Dendritic cell treated with granulocyte-macrophage colony-stimulating factor and Interleukin-4, amounts not matched to agents 40 ng/mL and 50 ng/mL, for 4 days (primary cell): ENCODE data around the gene CCR5AS.
"Not testable (repeated sequence)": the region's sequence is repeated elsewhere in the genome, so short reads cannot be mapped to it uniquely, and the experiment has no call there.

Experiments used
- H3K27ac Mint-ChIP-seq: one replicate; pipeline ENCODE4 v1.8.0; 2022; ENCODE audit warnings: mild to moderate bottlenecking, mixed read lengths
- H3K27me3 Mint-ChIP-seq: one replicate; pipeline ENCODE4 v1.8.0; 2022; ENCODE audit warnings: mild to moderate bottlenecking, mixed read lengths
- H3K36me3 Mint-ChIP-seq: one replicate; pipeline ENCODE4 v1.8.0; 2022; ENCODE audit warnings: low read depth, mixed read lengths
- H3K4me1 Mint-ChIP-seq: one replicate; pipeline ENCODE4 v1.8.0; 2022; ENCODE audit warnings: low read depth, mixed read lengths
- H3K4me3 Mint-ChIP-seq: one replicate; pipeline ENCODE4 v1.8.0; 2022; ENCODE audit warnings: mild to moderate bottlenecking, moderate library complexity, mixed read lengths
- H3K9me3 Mint-ChIP-seq: one replicate; pipeline ENCODE4 v1.8.0; 2022; ENCODE audit warnings: mixed read lengths
- intact Hi-C: fragments of 100-400 bp; cut with micrococcal nuclease; formaldehyde crosslinking; loops from one replicate; pipeline ENCODE4 v1.15.0; 2022

Gene CCR5AS

GRCh38 chr3:46389306-46389705 lies 17.6 kb downstream of the CCR5AS start:
- peaks cover 1% of the 10 kb centered on the region for H3K27me3 Mint-ChIP-seq
- H3K36me3 Mint-ChIP-seq: no peaks in the 10 kb centered on the region
- no peak overlapping the region for H3K27ac Mint-ChIP-seq
- H3K9me3 Mint-ChIP-seq: no peaks in the 10 kb centered on the region
- intact Hi-C loops: loop anchor here (10.0 kb wide), 1 partner anchor 55 kb away; no protein-coding TSS in a partner anchor
- no peak overlapping the region for H3K4me3 Mint-ChIP-seq
- peaks cover 37% of the 10 kb centered on the region for H3K4me1 Mint-ChIP-seq

- not testable (repeated sequence) for H3K36me3 Mint-ChIP-seq, H3K4me3 Mint-ChIP-seq, H3K27ac Mint-ChIP-seq, H3K9me3 Mint-ChIP-seq, H3K27me3 Mint-ChIP-seq
- peaks cover 35% of the 10 kb centered on the region for H3K4me1 Mint-ChIP-seq
- intact Hi-C loops: loop anchor here (10.0 kb wide), 1 partner anchor 56 kb away; no protein-coding TSS in a partner anchor
These were observed 18.0 kb downstream of the CCR5AS start for GRCh38 chr3:46388847-46389246.

- Mint-ChIP-seq H3K9me3 (no peaks in the 10 kb centered on the region), H3K27ac (peak overlapping the region; percentile 42), H3K4me1 (peaks cover 35% of the 10 kb centered on the region), H3K36me3 (no peaks in the 10 kb centered on the region), H3K4me3 (no peak overlapping the region), H3K27me3 (no peaks in the 10 kb centered on the region)
- intact Hi-C loops: loop anchor here (10.0 kb wide), 1 partner anchor 59 kb away; no protein-coding TSS in a partner anchor
These were observed 20.7 kb downstream of the CCR5AS start for GRCh38 chr3:46386205-46386604.

DNA sequence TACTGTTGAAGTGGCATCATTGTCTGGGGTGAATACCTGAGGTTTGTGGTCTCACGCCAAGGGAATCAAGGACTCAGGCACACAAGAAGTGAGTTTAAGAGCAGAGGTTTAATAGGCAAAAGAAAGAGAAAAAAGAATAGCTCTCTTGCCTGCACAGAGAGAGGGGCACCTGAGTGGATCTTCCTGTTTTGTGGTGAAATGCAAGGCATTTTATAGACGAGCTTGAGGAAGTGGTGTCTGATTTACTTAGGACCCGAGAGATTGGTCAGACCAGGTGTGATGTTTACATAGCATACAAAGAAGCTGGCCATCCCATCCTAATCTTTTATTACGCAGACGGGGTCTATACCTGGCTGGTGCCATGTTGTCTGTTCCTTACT lies 22.9 kb downstream of the CCR5AS start:
- Mint-ChIP-seq H3K4me1 (peaks cover 50% of the 10 kb centered on the region), H3K9me3 (no peaks in the 10 kb centered on the region), H3K27me3 (no peaks in the 10 kb centered on the region), H3K27ac (no peak overlapping the region), H3K36me3 (no peaks in the 10 kb centered on the region), H3K4me3 (no peak overlapping the region)
- intact Hi-C loops: loop anchor here (10.0 kb wide), 1 partner anchor 61 kb away; no protein-coding TSS in a partner anchor

DNA sequence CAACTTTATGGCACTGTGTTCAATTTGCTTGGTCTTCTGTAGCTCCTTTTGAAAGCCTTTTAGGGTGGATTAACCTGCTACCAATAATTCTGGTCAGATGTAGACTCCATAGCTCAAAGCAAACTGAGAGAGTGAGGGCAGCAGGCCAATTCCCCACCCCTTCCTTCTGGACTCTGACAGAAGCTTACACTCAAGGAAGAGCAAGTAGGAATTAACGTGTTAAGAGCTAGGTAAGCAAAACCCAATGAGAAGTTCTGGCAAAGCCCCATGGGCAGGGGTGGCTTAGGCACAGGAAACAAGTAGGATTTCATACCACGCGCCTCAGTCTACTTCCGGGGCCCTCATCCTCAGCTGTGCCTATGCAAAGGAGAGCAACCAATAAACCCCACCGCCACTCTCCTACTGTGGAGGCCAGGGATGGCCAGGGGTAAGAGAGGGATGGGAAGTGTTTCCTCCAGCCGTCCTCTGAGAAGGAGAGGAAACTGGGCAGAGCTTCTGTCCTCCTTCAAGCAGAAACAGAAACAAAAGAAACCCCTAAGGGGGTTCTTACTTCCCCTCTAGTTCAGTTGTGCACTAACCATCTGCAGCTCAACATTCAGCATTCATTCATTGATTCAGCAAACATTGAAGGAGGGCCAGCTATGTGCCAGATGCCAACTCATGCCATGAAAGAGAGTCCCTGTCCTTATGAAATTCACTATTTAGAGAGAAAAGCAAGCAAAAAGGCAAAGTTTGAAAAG lies 23.5 kb downstream of the CCR5AS start:
- H3K4me1 Mint-ChIP-seq: peaks cover 53% of the 10 kb centered on the region
- H3K4me3 Mint-ChIP-seq: no peak overlapping the region
- H3K27ac Mint-ChIP-seq: peak overlapping the region; percentile 36
- no peaks in the 10 kb centered on the region for H3K27me3 Mint-ChIP-seq
- intact Hi-C loops: loop anchor here (10.0 kb wide), 1 partner anchor 61 kb away; no protein-coding TSS in a partner anchor
- H3K36me3 Mint-ChIP-seq: peaks cover 2% of the 10 kb centered on the region
- H3K9me3 Mint-ChIP-seq: no peaks in the 10 kb centered on the region

- Mint-ChIP-seq H3K27me3 (no peaks in the 10 kb centered on the region), H3K4me3 (no peak overlapping the region), H3K27ac (no peak overlapping the region), H3K9me3 (no peaks in the 10 kb centered on the region), H3K36me3 (peaks cover 20% of the 10 kb centered on the region), H3K4me1 (peaks cover 65% of the 10 kb centered on the region)
- intact Hi-C loops: loop anchor here (10.0 kb wide), 1 partner anchor 63 kb away; no protein-coding TSS in a partner anchor
These were observed 25.2 kb downstream of the CCR5AS start for GRCh38 chr3:46381625-46382024.

GRCh38 chr3:46380471-46381221 lies 26.2 kb downstream of the CCR5AS start:
- no peaks in the 10 kb centered on the region for H3K27me3 Mint-ChIP-seq
- peaks cover 27% of the 10 kb centered on the region for H3K36me3 Mint-ChIP-seq
- H3K4me1 Mint-ChIP-seq: peaks cover 63% of the 10 kb centered on the region
- intact Hi-C loops: loop anchor here (10.0 kb wide), 1 partner anchor 64 kb away; no protein-coding TSS in a partner anchor
- H3K9me3 Mint-ChIP-seq: no peaks in the 10 kb centered on the region
- peak overlapping the region; percentile 9 for H3K4me3 Mint-ChIP-seq
- peak overlapping the region; percentile 64 for H3K27ac Mint-ChIP-seq

DNA sequence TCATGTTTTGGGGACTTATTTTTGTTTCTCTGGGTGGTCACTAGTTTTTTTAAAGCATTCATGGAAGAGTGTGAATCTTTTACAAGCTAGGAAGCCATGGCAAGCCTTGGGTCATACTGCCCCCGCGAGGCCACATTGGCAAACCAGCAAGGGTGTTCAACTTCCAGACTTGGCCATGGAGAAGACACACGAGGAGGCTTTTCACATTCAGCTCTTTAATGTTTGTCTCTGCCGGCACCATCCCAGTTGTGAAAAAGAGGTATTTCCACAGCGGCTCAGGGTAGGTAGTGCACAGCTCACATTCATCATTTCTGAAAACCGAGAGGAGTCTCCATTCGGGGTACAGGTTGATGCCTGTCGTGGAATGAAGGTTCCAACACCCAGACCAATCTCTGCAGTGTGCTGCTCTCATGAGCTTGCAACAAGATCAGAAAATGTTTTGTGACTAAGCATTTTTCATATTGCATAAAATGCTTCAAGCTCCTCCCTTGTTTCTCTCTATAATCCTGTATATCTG lies 28.4 kb downstream of the CCR5AS start:
- H3K27ac Mint-ChIP-seq: no peak overlapping the region
- peaks cover 49% of the 10 kb centered on the region for H3K36me3 Mint-ChIP-seq
- H3K9me3 Mint-ChIP-seq: no peaks in the 10 kb centered on the region
- no peak overlapping the region for H3K4me3 Mint-ChIP-seq
- no peaks in the 10 kb centered on the region for H3K27me3 Mint-ChIP-seq
- peaks cover 73% of the 10 kb centered on the region for H3K4me1 Mint-ChIP-seq
- intact Hi-C loops: loop anchor here (5.0 kb wide), 1 partner anchor 441 kb away; no protein-coding TSS in a partner anchor

DNA sequence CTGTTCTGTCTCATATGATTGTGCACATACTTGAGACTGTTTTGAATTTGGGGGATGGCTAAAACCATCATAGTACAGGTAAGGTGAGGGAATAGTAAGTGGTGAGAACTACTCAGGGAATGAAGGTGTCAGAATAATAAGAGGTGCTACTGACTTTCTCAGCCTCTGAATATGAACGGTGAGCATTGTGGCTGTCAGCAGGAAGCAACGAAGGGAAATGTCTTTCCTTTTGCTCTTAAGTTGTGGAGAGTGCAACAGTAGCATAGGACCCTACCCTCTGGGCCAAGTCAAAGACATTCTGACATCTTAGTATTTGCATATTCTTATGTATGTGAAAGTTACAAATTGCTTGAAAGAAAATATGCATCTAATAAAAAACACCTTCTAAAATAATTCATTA lies 31.1 kb downstream of the CCR5AS start:
- peak overlapping the region; percentile 63 for H3K4me3 Mint-ChIP-seq

DNA sequence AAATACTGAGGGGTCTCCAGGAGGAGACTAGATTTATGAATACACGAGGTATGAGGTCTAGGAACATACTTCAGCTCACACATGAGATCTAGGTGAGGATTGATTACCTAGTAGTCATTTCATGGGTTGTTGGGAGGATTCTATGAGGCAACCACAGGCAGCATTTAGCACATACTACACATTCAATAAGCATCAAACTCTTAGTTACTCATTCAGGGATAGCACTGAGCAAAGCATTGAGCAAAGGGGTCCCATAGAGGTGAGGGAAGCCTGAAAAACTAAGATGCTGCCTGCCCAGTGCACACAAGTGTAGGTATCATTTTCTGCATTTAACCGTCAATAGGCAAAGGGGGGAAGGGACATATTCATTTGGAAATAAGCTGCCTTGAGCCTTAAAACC lies 31.6 kb downstream of the CCR5AS start:
- H3K4me1 Mint-ChIP-seq: peaks cover 69% of the 10 kb centered on the region
- H3K36me3 Mint-ChIP-seq: peaks cover 60% of the 10 kb centered on the region
- peak overlapping the region; percentile 68 for H3K4me3 Mint-ChIP-seq
- intact Hi-C loops: loop anchor here (5.0 kb wide), 1 partner anchor 438 kb away; no protein-coding TSS in a partner anchor
- H3K9me3 Mint-ChIP-seq: no peaks in the 10 kb centered on the region
- H3K27ac Mint-ChIP-seq: peak overlapping the region; percentile 51
- no peaks in the 10 kb centered on the region for H3K27me3 Mint-ChIP-seq

More for the DNA sequence above, 31.1 kb downstream of the CCR5AS start:
- H3K36me3 Mint-ChIP-seq: peaks cover 60% of the 10 kb centered on the region
- peak overlapping the region; percentile 51 for H3K27ac Mint-ChIP-seq
- no peaks in the 10 kb centered on the region for H3K27me3 Mint-ChIP-seq
- H3K4me1 Mint-ChIP-seq: peaks cover 75% of the 10 kb centered on the region
- no peaks in the 10 kb centered on the region for H3K9me3 Mint-ChIP-seq
- intact Hi-C loops: loop anchor here (5.0 kb wide), 1 partner anchor 439 kb away; no protein-coding TSS in a partner anchor

GRCh38 chr3:46374755-46375154 lies 32.1 kb downstream of the CCR5AS start:
- Mint-ChIP-seq H3K27ac (peak overlapping the region; percentile 37), H3K36me3 (peaks cover 60% of the 10 kb centered on the region), H3K27me3 (no peaks in the 10 kb centered on the region), H3K9me3 (no peaks in the 10 kb centered on the region), H3K4me3 (peak overlapping the region; percentile 68), H3K4me1 (peaks cover 69% of the 10 kb centered on the region)
- intact Hi-C loops: loop anchor here (5.0 kb wide), 1 partner anchor 437 kb away; no protein-coding TSS in a partner anchor

DNA sequence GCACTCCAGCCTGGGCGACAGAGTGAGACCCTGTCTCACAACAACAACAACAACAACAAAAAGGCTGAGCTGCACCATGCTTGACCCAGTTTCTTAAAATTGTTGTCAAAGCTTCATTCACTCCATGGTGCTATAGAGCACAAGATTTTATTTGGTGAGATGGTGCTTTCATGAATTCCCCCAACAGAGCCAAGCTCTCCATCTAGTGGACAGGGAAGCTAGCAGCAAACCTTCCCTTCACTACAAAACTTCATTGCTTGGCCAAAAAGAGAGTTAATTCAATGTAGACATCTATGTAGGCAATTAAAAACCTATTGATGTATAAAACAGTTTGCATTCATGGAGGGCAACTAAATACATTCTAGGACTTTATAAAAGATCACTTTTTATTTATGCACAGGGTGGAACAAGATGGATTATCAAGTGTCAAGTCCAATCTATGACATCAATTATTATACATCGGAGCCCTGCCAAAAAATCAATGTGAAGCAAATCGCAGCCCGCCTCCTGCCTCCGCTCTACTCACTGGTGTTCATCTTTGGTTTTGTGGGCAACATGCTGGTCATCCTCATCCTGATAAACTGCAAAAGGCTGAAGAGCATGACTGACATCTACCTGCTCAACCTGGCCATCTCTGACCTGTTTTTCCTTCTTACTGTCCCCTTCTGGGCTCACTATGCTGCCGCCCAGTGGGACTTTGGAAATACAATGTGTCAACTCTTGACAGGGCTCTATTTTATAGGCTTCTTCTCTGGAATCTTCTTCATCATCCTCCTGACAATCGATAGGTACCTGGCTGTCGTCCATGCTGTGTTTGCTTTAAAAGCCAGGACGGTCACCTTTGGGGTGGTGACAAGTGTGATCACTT lies 34.1 kb downstream of the CCR5AS start:
- intact Hi-C loops: no loop called here
- Mint-ChIP-seq H3K27me3 (no peaks in the 10 kb centered on the region), H3K9me3 (no peaks in the 10 kb centered on the region), H3K4me3 (peak overlapping the region; percentile 77), H3K4me1 (peaks cover 77% of the 10 kb centered on the region), H3K36me3 (peaks cover 55% of the 10 kb centered on the region), H3K27ac (peak overlapping the region; percentile 69)
